IPS-18c (cell line): Measurements from ENCODE around the gene FBXW8.

Experiments used
- H3K4me3 ChIP-seq: 2 replicates; pipeline ENCODE4 v1.7.0; 2013; ENCODE audit warnings: low read depth, mild to moderate bottlenecking, low read length, moderate library complexity; ENCODE audit not compliant: insufficient read depth
- H3K9me3 ChIP-seq: one replicate; pipeline ENCODE4 v1.6.1; 2013; ENCODE audit warnings: mild to moderate bottlenecking, low read length, moderate library complexity; ENCODE audit not compliant: control insufficient read depth, insufficient read depth

FBXW8 gene

DNA sequence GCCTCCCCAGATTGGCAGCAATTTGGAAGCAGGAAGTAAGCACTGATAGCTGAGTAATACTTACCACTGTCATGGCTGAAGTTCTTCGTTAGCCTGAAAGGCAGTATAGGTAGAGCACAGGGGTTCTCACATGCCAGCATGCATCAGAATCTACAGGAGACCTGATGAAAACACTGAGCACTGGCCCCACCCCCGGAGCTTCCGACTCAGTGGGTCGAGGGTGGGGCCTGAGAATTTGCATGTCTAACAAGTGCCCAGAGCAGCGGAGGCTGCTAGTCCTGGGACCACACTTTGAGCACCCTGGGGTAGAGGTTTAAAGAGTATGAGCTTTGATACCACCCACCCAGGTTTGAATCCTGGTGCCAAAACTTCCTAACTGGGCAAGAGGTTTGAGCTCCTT lies 89.6 kb downstream of the FBXW8 start:
- Histone ChIP-seq H3K4me3 (no peak overlapping the region), H3K9me3 (no peaks in the 10 kb centered on the region)

- Histone ChIP-seq H3K4me3 (no peak overlapping the region), H3K9me3 (no peaks in the 10 kb centered on the region)
Measured at GRCh38 chr12:117002051-117002817, 91.5 kb downstream of the FBXW8 start.

- no peaks in the 10 kb centered on the region for H3K9me3 ChIP-seq
- no peak overlapping the region for H3K4me3 ChIP-seq
Measured at GRCh38 chr12:117003883-117004404, 93.2 kb downstream of the FBXW8 start.

DNA sequence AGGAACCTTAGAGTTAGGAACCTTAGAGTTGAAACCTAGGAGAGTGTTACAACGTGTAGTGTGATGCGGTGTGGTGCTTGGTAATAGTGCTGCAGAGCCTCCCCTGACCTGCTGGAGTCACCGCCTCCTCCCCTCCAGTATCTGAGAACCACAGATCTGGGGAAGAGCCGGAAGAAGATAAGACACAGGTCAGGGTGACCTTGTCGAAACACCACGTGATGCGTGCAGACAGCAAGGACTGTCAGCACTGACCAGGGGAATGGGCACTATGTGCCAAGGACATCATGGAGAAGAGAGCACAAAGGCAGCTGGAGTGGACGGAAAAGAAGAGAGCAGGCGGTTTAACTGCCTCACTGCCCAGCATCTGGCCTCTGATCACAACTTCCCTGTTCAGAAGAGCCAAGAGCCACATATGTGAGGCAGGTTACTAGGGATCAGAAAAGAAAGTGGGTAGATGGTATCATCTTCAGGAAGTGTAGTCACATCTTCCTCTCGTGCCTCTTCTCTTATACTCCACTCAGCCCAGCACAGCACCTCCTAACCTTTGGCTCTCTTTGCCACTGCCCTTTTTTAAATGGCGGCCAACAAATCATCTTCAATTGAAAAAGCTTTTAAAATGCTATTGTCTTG lies 94.8 kb downstream of the FBXW8 start:
- no peaks in the 10 kb centered on the region for H3K9me3 ChIP-seq
- no peak overlapping the region for H3K4me3 ChIP-seq

DNA sequence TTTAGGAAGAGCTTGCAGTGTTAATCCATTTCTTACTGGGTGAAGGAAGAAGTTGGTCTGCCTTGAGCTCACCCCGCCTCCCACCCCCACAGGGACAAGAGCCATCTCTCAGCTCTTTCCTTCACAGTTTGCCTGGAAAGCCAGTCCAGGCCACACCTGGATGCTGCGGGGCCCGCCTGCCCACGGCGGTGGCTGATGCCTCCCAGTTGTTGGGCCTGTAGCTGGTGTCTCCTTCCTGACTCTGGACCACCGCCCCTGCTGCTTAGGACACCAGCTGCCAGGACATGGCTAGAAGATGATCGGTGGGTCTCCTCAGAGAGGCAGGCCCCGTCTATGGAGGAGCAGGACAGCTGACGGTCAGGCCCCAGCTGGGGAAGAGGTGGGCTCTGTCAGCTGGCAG lies 95.6 kb downstream of the FBXW8 start:
- Histone ChIP-seq H3K4me3 (no peak overlapping the region), H3K9me3 (no peaks in the 10 kb centered on the region)

DNA sequence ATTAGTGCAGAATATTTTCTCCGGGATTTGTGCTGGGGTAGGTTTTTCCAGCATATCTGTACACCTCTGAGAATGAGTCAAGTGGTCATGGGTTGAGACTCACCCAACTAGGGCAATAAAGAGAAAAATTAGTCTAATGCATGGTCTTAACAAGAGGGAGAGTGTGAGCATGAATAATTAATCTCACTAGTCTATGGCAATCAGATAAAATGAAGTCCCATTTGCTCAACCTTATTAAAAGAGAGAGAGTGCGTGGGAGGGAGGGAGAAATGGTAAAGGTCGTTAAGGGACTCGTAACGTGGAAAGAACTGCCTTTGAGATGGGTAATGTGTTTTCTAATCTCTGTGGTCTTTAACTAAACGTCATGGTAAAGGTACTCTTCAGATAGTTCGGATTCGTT lies 96.8 kb downstream of the FBXW8 start:
- Histone ChIP-seq H3K4me3 (no peak overlapping the region), H3K9me3 (no peaks in the 10 kb centered on the region)

DNA sequence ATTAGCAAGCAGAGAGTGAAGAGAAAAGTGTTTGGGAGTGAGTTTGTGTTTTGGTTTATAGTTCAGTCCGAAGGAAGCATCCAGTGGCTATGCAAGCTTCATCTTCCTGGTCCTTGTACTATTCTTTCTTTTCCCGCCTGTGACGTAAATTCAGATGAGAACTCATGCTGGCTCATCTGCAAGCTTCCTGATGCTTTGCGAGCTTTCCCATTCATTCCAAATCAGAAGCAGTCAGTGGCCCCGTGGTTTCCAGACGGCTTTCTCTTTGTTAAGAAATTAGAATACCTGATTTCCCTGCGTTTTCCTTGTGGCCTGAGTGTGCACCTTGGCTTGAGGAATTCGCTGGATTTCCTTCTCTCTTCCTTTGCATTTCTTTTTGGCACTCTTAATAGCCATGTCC lies 99.0 kb downstream of the FBXW8 start:
- Histone ChIP-seq H3K9me3 (no peaks in the 10 kb centered on the region), H3K4me3 (no peak overlapping the region)

GRCh38 chr12:117010693-117011451 lies 100.1 kb downstream of the FBXW8 start:
- no peak overlapping the region for H3K4me3 ChIP-seq
- H3K9me3 ChIP-seq: no peaks in the 10 kb centered on the region

GRCh38 chr12:117011988-117012805 lies 101.4 kb downstream of the FBXW8 start:
- H3K4me3 ChIP-seq: no peak overlapping the region
- H3K9me3 ChIP-seq: no peaks in the 10 kb centered on the region

- Histone ChIP-seq H3K9me3 (no peaks in the 10 kb centered on the region), H3K4me3 (no peak overlapping the region)
Measured at GRCh38 chr12:117013726-117014125, 103.0 kb downstream of the FBXW8 start.

DNA sequence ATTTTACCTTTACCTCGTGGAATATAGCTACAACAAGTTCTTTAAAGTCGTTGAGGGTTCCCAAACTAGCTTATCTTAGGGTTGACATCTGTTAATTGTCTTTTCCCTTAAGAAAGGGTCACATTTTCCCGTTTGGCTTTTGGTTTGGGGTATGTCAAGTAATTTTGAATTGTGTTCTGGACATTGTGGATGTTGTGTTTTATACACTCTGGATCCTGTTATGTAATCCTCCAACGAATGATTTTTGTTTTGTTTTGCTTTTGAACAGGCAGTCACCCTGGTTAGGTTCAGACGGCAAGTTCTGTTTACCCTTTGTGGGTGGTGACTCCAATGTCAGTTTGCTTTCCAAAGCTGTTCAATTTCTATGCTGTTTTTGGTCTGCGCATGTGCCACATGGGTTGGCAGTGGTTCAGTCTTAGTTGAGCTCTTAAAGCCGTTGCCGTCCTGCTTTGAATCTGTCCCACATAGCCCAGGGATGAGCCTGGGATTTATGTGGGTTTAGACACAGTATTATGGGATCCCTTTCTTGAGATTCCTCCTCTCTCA lies 103.7 kb downstream of the FBXW8 start:
- no peaks in the 10 kb centered on the region for H3K9me3 ChIP-seq
- no peak overlapping the region for H3K4me3 ChIP-seq

- Histone ChIP-seq H3K9me3 (no peaks in the 10 kb centered on the region), H3K4me3 (no peak overlapping the region)
Measured at GRCh38 chr12:117015811-117016210, 105.1 kb downstream of the FBXW8 start.

DNA sequence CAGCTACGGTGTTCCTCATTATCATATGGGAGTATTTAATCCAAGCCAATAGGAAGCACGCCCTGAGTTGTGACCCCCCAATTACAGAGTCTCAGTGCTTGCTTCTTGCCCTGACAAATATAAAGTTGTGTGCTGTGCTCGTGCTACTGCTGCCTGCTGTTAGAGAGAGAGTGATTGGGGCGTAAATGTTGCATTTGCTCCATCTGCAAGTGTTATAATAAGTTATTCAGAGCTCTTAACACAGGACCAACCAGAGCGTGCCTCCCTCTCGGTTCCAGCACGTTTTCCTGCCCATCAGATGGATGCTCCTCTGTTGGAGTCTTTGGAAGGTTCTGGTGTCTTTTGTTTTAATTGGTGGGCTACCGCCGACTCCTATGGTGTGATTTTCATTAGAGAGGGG lies 107.1 kb downstream of the FBXW8 start:
- Histone ChIP-seq H3K4me3 (no peak overlapping the region), H3K9me3 (no peaks in the 10 kb centered on the region)

DNA sequence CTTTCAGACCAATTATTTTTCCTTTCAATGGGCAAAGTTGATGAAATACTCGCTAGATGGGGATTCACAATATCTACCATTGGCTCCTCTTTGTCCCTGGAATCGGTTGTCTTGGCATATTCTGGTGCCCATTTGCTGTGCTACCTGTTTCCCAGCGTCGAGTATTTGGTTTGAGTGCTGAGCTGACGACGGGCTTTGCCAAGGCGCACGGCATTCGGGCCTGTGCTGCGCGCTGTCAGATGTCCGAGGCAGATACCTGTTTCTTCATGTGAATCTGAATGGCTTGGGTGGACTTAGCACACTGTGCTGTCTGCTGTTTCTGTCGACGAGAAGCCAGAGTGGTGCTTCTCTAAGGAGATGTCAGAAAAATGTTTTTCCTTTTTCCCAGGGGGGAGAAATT lies 107.5 kb downstream of the FBXW8 start:
- Histone ChIP-seq H3K4me3 (no peak overlapping the region), H3K9me3 (no peaks in the 10 kb centered on the region)

GRCh38 chr12:117018685-117019084 lies 107.9 kb downstream of the FBXW8 start:
- Histone ChIP-seq H3K4me3 (no peak overlapping the region), H3K9me3 (no peaks in the 10 kb centered on the region)

DNA sequence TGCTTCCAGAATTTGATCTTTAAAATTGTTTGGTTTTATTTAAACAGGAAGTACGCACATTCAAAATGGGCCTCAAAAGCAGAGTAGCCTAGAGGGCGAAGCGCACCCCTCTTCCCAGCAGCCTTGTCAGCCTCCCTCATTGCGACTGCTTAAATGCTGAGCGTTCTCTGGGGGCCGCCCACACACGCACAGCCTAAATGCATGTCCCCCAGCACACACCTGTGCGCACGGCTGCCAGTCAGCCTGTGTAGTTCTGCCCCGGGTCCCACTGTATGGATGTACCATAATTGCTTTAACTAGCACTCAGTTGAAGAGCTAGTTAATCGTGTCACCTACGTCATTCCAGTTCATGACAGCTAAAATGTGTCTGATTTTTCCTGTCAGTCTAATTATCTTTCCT lies 109.1 kb downstream of the FBXW8 start:
- Histone ChIP-seq H3K9me3 (no peaks in the 10 kb centered on the region), H3K4me3 (no peak overlapping the region)
